ENCODE results near the gene STK17B.

STK17B gene

DNA sequence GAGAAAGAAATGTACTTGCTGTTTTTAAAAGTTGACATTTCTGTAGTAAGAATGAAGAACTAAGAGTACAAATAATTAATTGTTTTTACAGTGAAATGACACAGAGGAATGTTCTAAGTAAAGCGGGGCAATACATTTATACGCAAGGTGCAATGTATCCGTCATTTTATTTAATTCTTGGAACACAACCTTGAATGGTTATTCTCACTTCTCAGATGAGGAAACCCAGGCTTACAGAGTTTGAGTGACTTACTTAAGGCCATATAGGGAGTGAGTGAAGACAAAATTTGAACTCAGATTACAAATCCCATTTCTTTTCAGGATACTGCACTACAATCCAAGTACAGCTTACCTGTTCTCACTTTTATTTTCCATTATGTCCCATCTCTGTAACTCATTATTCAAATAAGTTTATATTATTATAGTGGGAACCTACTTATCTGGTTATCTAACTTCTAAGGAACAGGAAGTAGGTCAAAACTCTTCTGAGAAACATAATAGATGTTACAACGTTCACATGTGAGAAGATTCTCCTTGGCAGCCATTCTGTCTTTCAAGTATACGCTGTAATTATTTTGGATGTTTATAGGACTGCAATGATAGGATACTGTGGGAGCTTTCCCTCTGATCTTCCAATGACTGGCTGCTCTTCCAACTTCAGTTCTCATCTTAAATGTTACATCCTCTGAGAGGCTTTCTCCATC is 12.3 kb upstream of the STK17B start:
- no peak for DNase-seq

- no peak for DNase-seq
Measured at GRCh38 chr2:196183172-196183473, 11.7 kb upstream of the STK17B start.

GRCh38 chr2:196182439-196183171 is 11.2 kb upstream of the STK17B start:
- no peak for DNase-seq

GRCh38 chr2:196181484-196181883 is 10.1 kb upstream of the STK17B start:
- DNase-seq: no peak

GRCh38 chr2:196177124-196177523 is 5.7 kb upstream of the STK17B start:
- DNase-seq: no peak

- no peak for DNase-seq
Measured at GRCh38 chr2:196176142-196176738, 4.9 kb upstream of the STK17B start.

DNA sequence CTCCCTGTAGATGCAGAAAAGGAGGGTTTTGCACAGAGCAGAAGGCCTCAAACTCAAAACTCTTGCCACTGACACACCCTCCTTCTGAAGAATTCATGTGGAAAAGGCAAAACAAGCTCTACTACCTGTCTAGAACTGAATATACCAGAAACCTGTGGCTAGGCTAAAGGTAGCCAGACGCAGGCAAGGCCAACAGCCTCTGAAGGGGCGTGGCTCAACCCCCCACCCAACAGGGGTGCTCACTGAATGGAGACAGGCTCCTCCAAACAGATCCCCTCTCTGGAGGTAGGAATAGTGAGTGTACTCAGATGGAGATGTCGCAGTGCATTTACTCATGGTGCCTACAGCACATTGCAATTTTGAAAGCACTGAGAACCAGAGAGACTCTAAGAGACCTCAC is 3.0 kb upstream of the STK17B start:
- no peak for DNase-seq

- no peak for DNase-seq
Measured at GRCh38 chr2:196173505-196173904, 2.1 kb upstream of the STK17B start.

DNA sequence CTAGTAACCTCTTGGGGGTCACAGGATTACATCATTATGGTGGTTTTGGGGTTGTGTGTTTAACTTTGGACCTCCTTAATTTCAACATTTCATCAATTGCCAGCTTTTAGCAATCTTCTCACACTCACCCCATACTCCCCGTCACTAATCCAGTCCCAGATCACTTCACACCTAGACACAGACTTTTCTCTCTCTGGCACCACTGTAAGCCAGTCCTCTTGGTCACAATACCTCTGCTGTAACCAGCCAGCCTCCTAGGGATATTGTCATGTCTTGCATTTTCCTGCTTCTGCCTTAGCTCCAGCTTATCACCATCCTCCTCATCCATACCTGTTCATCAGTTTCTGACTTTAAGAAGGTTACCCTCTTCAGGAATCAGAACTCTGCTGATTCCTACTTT is 1.6 kb upstream of the STK17B start:
- DNase-seq: no peak

GRCh38 chr2:196171946-196172345 is 568 bp upstream of the STK17B start:
- DNase-seq: no peak

- no peak for DNase-seq
Measured at GRCh38 chr2:196170606-196171247, 651 bp downstream of the STK17B start.

- no peak for DNase-seq
Measured at GRCh38 chr2:196170213-196170605, 1.2 kb downstream of the STK17B start.

DNA sequence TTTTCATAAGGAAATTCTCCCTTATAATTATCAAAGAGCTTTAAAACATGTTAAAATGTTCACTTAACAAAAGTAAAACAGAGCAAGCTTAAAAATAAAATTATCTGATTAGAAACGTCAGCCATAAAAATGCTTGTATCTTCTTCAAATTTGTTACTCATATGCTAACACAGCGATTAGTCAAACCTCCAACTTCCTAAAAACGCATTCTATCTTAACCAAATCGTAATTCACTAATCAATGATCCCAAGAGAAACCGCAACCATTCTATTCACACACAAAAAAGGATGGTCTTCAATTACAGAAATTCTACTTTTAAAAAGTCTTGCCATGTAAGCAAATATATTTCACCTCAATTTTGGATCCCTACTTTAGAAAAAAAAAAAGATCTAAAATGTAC is 1.9 kb downstream of the STK17B start:
- DNase-seq: no peak

GRCh38 chr2:196168181-196168580 is 3.2 kb downstream of the STK17B start:
- no peak for DNase-seq

DNA sequence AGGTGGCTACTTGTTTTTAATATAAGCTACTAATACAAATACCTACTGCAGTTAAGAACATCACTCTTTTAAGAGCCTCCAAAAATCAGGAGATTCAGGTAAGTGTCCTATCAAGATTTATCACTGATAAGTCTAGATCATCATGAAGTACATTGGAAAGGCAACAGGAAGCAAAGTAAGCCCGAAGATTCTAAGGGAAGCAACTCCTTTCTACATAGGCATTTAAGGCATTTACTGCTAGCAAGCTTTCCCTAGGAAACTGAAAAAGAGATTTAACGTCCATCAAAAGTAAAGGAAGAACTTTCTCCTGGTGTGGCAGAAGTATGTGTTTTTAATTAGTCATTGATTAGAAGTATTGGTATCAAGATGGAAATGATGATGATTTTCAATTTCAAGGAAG is 3.7 kb downstream of the STK17B start:
- no peak for DNase-seq

- DNase-seq: no peak
Measured at GRCh38 chr2:196166876-196167275, 4.5 kb downstream of the STK17B start.

- no peak for DNase-seq
Measured at GRCh38 chr2:196165016-196165415, 6.4 kb downstream of the STK17B start.

DNA sequence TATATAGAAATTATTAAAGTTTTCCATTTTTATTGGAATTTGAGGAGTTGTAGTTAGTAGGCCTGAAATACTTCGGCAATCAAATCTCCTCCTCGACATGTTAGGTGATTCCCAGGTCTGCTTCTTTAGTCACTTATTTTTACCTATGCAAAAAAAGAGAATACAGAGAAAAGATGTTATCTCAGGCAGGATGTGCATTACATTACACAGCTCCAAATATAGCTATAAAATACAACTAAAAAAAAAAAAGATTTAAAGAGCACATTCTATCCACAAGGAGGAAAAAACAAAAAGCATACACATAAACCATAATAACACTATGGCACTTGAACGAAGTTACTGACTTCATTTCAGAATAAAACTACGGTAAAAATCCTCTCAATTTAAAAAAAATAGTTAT is 8.1 kb downstream of the STK17B start:
- no peak for DNase-seq

DNA sequence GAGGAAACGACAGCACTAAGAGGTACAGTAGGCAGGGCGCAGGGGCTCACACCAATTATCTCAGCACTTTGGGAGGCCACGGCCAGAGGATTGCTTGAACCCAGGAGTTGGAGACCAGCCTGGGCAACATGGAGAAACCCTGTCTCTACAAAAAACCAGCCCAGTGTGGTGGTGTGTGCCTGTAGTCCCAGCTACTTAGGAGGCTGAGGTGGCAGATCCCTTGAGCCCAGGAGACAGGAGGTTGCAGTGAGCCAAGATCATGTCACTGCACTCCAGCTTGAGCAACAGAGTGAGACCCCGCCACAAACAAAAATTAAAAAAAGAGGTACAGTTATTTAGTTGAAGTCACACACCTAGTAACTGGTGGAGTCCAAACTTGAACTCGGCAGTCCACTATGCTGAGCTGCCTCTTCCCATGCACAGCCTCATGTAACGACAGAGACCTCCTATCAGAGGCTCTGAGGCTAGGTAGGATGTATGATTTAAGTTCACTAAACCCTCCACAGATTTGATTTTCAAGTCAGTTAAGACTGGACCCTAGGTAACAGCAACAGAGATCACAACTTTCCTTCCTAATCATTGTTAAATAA is 8.7 kb downstream of the STK17B start:
- DNase-seq: no peak

DNA sequence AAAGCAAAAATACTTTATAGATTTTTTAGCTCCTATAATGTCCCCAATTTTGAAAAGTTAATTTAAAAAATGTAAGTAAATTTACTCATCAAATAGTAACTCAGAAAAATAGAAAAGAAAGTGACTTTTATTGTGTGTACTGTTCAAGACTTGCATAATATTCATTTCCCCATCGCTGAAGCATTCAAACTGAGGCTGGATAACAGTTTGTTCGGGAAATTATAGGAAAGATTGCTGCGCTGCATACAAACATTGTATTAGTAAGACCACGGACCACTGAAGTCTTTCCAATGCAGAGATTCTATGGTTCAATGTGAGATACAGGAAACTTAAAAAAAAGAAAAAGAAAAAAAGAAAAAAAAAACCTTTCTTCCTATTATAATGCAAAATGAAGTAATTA is 10.4 kb downstream of the STK17B start:
- no peak for DNase-seq

DNA sequence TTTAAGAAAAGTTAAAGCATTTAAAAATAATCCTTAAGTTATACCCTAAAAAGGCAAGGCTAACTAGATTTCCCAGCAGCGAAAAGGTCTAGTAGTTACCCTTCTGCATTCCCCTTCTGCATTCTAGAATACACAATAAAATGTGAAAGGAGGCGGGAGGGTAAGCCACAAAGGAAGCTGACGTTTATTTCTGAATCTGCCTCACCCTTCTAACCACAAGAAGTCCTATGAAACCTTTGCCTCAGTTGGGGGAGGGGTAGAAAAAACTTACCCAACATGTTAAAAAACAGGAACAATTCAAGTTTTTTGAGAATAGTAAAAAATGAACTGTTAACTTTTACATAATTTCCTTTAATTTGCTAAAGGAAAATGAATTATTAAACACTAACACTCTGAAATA is 11.3 kb downstream of the STK17B start:
- DNase-seq: no peak

DNA sequence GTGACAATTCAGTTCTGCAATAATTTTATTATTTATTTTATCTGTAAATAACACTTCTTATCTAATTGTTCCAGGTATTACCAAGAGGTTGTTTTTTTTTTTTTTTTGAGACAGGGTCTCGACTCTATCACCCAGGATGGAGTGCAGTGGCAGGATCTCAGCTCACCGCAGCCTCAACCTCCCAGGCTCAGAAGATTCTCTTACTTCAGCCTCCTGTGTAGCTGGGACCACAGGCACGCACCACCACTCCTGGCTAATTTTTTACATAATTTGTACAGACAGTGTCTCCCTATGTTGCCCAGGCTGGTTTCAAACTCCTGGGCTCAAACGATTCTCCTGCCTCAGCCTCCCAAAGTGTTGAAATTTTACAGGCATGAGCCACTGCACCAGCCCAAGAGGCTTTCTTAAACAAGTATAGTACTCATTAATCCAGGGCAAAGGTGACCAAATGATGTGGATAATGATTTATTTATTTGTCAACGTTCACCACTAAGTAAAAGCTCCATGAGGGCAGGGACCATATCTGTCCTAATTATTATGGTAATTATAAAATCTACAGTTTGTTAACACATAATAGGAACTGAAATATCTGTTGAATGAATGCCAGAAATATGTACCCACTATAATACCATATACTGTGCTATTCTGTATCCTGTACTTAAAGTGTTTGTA is 12.0 kb downstream of the STK17B start:
- no peak for DNase-seq

GRCh38 chr2:196155575-196155974 is 15.8 kb downstream of the STK17B start:
- DNase-seq: no peak
